DLD1 (cell line): ENCODE measurements around the gene IL23R.

Source experiments
- in situ Hi-C: cut with HindIII; loops from 2 replicates; pipeline ENCODE4 v1.10.0; 2017; ENCODE audit warnings: low sequenced_read_pairs

The IL23R gene

GRCh38 chr1:67228791-67229190 lies 62.5 kb downstream of the IL23R start:
- in situ Hi-C loops, result no loop called here

GRCh38 chr1:67230539-67230938 lies 64.3 kb downstream of the IL23R start:
- in situ Hi-C loops, result no loop called here

- in situ Hi-C loops, result no loop called here
These were observed 70.0 kb downstream of the IL23R start for GRCh38 chr1:67236277-67236676.

GRCh38 chr1:67239738-67240137 lies 73.5 kb downstream of the IL23R start:
- in situ Hi-C loops, result no loop called here

- in situ Hi-C loops, result no loop called here
These were observed 75.0 kb downstream of the IL23R start for GRCh38 chr1:67241200-67241746.

GRCh38 chr1:67242016-67242415 lies 75.8 kb downstream of the IL23R start:
- in situ Hi-C loops, result no loop called here

GRCh38 chr1:67250051-67250653 lies 83.9 kb downstream of the IL23R start:
- in situ Hi-C loops, result no loop called here

GRCh38 chr1:67256291-67257172 lies 90.3 kb downstream of the IL23R start:
- in situ Hi-C loops, result no loop called here

- in situ Hi-C loops, result no loop called here
These were observed 90.9 kb downstream of the IL23R start for GRCh38 chr1:67257173-67257535.

- in situ Hi-C loops, result no loop called here
These were observed 95.4 kb downstream of the IL23R start for GRCh38 chr1:67261680-67262079.

GRCh38 chr1:67262735-67263134 lies 96.5 kb downstream of the IL23R start:
- in situ Hi-C loops, result no loop called here

- in situ Hi-C loops, result no loop called here
These were observed 97.9 kb downstream of the IL23R start for GRCh38 chr1:67264152-67264551.

GRCh38 chr1:67264899-67265298 lies 98.6 kb downstream of the IL23R start:
- in situ Hi-C loops, result no loop called here

GRCh38 chr1:67269061-67269460 lies 102.8 kb downstream of the IL23R start:
- in situ Hi-C loops, result no loop called here

- in situ Hi-C loops, result no loop called here
These were observed 104.3 kb downstream of the IL23R start for GRCh38 chr1:67270541-67270940.

- in situ Hi-C loops, result no loop called here
These were observed 107.3 kb downstream of the IL23R start for GRCh38 chr1:67273591-67273990.

GRCh38 chr1:67274623-67275325 lies 108.5 kb downstream of the IL23R start:
- in situ Hi-C loops, result no loop called here

- in situ Hi-C loops, result no loop called here
These were observed 114.4 kb downstream of the IL23R start for GRCh38 chr1:67280696-67281095.

- in situ Hi-C loops, result no loop called here
These were observed 115.0 kb downstream of the IL23R start for GRCh38 chr1:67281244-67281643.

GRCh38 chr1:67285780-67286488 lies 119.7 kb downstream of the IL23R start:
- in situ Hi-C loops, result no loop called here

GRCh38 chr1:67290236-67290635 lies 124.0 kb downstream of the IL23R start:
- in situ Hi-C loops, result no loop called here
